ENCODE results near the gene ZNF281.

Gene ZNF281

DNA sequence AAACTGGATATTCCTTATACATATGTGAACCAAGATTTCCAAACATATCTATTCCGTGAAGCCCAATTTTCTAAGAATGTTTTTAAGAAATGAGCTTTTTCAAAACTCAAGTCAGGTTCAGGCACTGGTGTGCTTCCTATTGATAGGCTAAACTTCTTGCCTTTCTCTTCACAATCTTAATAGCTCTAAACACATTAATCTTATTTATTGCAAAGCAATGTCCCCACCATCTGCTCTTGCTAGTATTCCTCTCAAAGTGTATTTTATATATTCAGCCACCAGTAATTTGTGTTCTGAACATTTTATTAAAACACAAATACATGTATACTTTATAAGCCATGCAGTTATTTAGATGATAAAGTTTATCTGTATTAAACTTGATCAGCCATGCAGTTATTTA, 11.5 kb downstream of the ZNF281 start:
- H3K27me3 ChIP-seq (ENCODE audit: control insufficient read depth, low read length), result no peaks in the 10 kb centered on the region
- H3K4me2 ChIP-seq (ENCODE audit: low read length), result no peak overlapping the region
- TF ChIP-seq, protein P1, sequence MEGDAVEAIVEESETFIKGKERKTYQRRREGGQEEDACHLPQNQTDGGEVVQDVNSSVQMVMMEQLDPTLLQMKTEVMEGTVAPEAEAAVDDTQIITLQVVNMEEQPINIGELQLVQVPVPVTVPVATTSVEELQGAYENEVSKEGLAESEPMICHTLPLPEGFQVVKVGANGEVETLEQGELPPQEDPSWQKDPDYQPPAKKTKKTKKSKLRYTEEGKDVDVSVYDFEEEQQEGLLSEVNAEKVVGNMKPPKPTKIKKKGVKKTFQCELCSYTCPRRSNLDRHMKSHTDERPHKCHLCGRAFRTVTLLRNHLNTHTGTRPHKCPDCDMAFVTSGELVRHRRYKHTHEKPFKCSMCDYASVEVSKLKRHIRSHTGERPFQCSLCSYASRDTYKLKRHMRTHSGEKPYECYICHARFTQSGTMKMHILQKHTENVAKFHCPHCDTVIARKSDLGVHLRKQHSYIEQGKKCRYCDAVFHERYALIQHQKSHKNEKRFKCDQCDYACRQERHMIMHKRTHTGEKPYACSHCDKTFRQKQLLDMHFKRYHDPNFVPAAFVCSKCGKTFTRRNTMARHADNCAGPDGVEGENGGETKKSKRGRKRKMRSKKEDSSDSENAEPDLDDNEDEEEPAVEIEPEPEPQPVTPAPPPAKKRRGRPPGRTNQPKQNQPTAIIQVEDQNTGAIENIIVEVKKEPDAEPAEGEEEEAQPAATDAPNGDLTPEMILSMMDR (IDR thresholded peaks at IDR 0.05; ENCODE audit: low read depth, low read length, poor library complexity, severe bottlenecking), result no peak
- no peak for TF ChIP-seq EZH2phosphoT487 (IDR thresholded peaks at IDR 0.05; ENCODE audit: borderline replicate concordance, low read length)
- peaks cover 19% of the 10 kb centered on the region for H3K36me3 ChIP-seq (ENCODE audit: control insufficient read depth, low read length)
- no peaks in the 10 kb centered on the region for H3K9me3 ChIP-seq (ENCODE audit: control insufficient read depth, insufficient read depth, low read length)
- H3K4me3 ChIP-seq (ENCODE audit: low read length), result no peak overlapping the region
- H3K4me1 ChIP-seq (ENCODE audit: control insufficient read depth, low read length), result no peaks in the 10 kb centered on the region
- no peaks in the 10 kb centered on the region for H3K9me2 ChIP-seq (replicated peaks; ENCODE audit: control insufficient read depth, low read length)
- no peaks in the 10 kb centered on the region for H4K20me1 ChIP-seq (ENCODE audit: control insufficient read depth, insufficient read depth, low read depth, low read length)
- peaks cover 6% of the 10 kb centered on the region; the same call in 1 of the 2 replicates for H3K79me2 ChIP-seq (ENCODE audit: control insufficient read depth, low read length)
- H3F3A ChIP-seq (ENCODE audit: control insufficient read depth, insufficient read depth), result no peaks in the 10 kb centered on the region
- no peak overlapping the region for H3K27ac ChIP-seq (ENCODE audit: low read depth, low read length)

DNA sequence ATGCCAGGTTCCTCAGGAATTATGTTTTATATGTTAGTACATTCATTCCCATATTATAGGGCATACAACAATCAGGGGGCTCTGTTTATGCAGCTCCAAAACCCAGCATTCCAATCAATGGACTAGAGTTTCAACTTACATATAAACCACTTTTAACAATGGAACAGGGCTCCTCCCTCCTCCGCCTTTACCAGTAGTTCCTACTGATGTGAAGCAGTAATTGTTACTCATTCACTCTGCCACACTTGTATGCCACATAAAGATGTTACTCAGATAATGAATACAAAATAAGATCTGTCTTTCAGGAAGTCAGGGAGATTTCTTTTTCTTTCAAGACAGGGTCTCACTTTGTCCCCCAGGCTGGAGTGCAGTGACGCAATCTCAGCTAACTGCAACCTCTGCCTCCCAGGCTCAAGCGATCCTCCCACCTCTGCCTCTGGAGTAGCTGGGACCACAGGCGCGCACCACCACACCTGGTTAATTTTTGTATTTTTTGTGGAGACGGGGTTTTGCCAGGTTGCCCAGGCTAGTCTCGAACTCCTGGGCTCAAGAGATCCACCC, 17.1 kb downstream of the ZNF281 start:
- TF ChIP-seq EZH2phosphoT487 (IDR thresholded peaks at IDR 0.05; ENCODE audit: borderline replicate concordance, low read length), result no peak
- TF ChIP-seq, protein P1 (IDR thresholded peaks at IDR 0.05; ENCODE audit: low read depth, low read length, poor library complexity, severe bottlenecking), result no peak
- Histone ChIP-seq H3F3A (ENCODE audit: control insufficient read depth, insufficient read depth) (no peaks in the 10 kb centered on the region), H3K36me3 (ENCODE audit: control insufficient read depth, low read length) (no peaks in the 10 kb centered on the region), H3K9me2 (replicated peaks; ENCODE audit: control insufficient read depth, low read length) (no peaks in the 10 kb centered on the region), H3K79me2 (ENCODE audit: control insufficient read depth, low read length) (no peaks in the 10 kb centered on the region), H3K27me3 (ENCODE audit: control insufficient read depth, low read length) (no peaks in the 10 kb centered on the region), H3K4me3 (ENCODE audit: low read length) (no peak overlapping the region), H4K20me1 (ENCODE audit: control insufficient read depth, insufficient read depth, low read depth, low read length) (no peaks in the 10 kb centered on the region), H3K4me2 (ENCODE audit: low read length) (no peak overlapping the region), H3K27ac (ENCODE audit: low read depth, low read length) (no peak overlapping the region), H3K4me1 (ENCODE audit: control insufficient read depth, low read length) (peaks cover 17% of the 10 kb centered on the region), H3K9me3 (ENCODE audit: control insufficient read depth, insufficient read depth, low read length) (no peaks in the 10 kb centered on the region)

DNA sequence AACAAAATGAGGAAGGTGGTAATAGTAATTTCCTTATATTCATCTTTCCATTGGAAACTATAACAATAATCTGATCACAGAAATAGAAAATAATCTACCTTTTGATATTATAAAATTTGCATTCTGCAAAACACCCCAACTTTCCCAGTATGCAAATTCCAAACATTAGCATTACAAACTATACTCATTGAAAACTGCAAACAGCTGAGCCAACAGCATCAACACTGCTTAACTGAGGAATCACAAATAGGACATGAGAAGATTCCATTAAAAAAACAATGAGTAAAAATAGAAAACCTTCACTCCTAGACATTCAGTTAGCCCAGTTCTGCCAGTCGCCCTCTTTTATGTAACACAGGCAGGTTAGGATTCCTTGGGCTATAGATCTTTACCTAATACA, 18.1 kb downstream of the ZNF281 start:
- Histone ChIP-seq H3K27me3 (ENCODE audit: control insufficient read depth, low read length) (no peaks in the 10 kb centered on the region), H3K9me2 (replicated peaks; ENCODE audit: control insufficient read depth, low read length) (no peaks in the 10 kb centered on the region), H3K4me2 (ENCODE audit: low read length) (no peak overlapping the region), H3F3A (ENCODE audit: control insufficient read depth, insufficient read depth) (no peaks in the 10 kb centered on the region), H3K4me3 (ENCODE audit: low read length) (no peak overlapping the region), H4K20me1 (ENCODE audit: control insufficient read depth, insufficient read depth, low read depth, low read length) (no peaks in the 10 kb centered on the region), H3K9me3 (ENCODE audit: control insufficient read depth, insufficient read depth, low read length) (no peaks in the 10 kb centered on the region), H3K79me2 (ENCODE audit: control insufficient read depth, low read length) (no peaks in the 10 kb centered on the region), H3K27ac (ENCODE audit: low read depth, low read length) (no peak overlapping the region), H3K4me1 (ENCODE audit: control insufficient read depth, low read length) (peaks cover 26% of the 10 kb centered on the region), H3K36me3 (ENCODE audit: control insufficient read depth, low read length) (no peaks in the 10 kb centered on the region)
- no peak for TF ChIP-seq EZH2phosphoT487 (IDR thresholded peaks at IDR 0.05; ENCODE audit: borderline replicate concordance, low read length)
- TF ChIP-seq, protein P1 (IDR thresholded peaks at IDR 0.05; ENCODE audit: low read depth, low read length, poor library complexity, severe bottlenecking), result no peak
